GM12878 (cell line): ENCODE results near the gene LHFPL2. TPM values are rescaled to one million over a fixed set of nuclear protein-coding genes. Genes with fewer than 3 reads are reported as not detected.
"Not testable (repeated sequence)": the region's sequence is repeated elsewhere in the genome, so short reads cannot be mapped to it uniquely, and the experiment has no call there.

Experiments
- ATAC-seq: fragments of 200-7000 bp; cut with Tn5 transposase; 3 replicates; pipeline ENCODE4 v1.9.1; 2020; ENCODE audit warnings: mild to moderate bottlenecking, moderate library complexity
- BruUV-seq: library from RNA; stranded (reverse); fragments of 400-500 nt; replicated peaks from 2 replicates; lab custom pipeline; 2021; lab: Mats Ljungman, UMichigan
- CTCF ChIA-PET: fragments of 300-600 bp; sonication (Branson Sonifier 250); formaldehyde crosslinking; extraction: SDS; loops from one replicate; lab custom pipeline; 2021; ENCODE audit warnings: inconsistent platforms; lab: Yijun Ruan, JAX
- POLR2A ChIA-PET: fragments of 350-600 bp; formaldehyde crosslinking; extraction: SDS; loops from one replicate; lab custom pipeline; 2021; ENCODE audit warnings: inconsistent platforms; lab: Charles Lee
- RAD21 ChIA-PET: fragments of 300-600 bp; sonication (Branson Sonifier 250); formaldehyde crosslinking; loops from one replicate; lab custom pipeline; 2023; ENCODE audit warnings: antibody characterized with exemption; ENCODE audit not compliant: unreplicated experiment; lab: Charles Lee
- SMC1A ChIA-PET: fragments of 300-600 bp; sonication (Branson Sonifier 250); formaldehyde crosslinking; loops from one replicate; lab custom pipeline; 2023; ENCODE audit not compliant: unreplicated experiment, uncharacterized antibody; lab: Charles Lee
- DNase-seq: peaks from one replicate; pipeline ENCODE4 v3.0.0-alpha.2; 2011; ENCODE audit warnings: low read depth, low spot score
- FAIRE-seq: peaks from 3 replicates; lab custom pipeline; 2011; peaks lifted over from hg19 to GRCh38; lab: Jason Lieb, UNC
- H2AFZ ChIP-seq: 2 replicates; pipeline ENCODE4 v1.6.0; 2011; ENCODE audit warnings: low read depth, low read length, control low read depth; ENCODE audit not compliant: control insufficient read depth
- H3K27ac ChIP-seq: 2 replicates; pipeline ENCODE4 v1.5.1; 2011; ENCODE audit warnings: control low read depth; ENCODE audit not compliant: control insufficient read depth, insufficient read depth
- H3K27me3 ChIP-seq, 2 experiments: replicated peaks in 1 of 2; 2 replicates each; pipeline versions ENCODE4 v1.6.0 to v1.6.1; 2011; ENCODE audit warnings: low read length in 1 of 2; ENCODE audit not compliant: control insufficient read depth in 2 of 2, insufficient read depth in 2 of 2
- H3K36me3 ChIP-seq, 2 experiments: 2 replicates each; pipeline ENCODE4 v1.5.1; 2011; ENCODE audit warnings: low read length in 1 of 2; ENCODE audit not compliant: control insufficient read depth in 2 of 2, insufficient read depth in 2 of 2
- H3K4me1 ChIP-seq: 2 replicates; pipeline ENCODE4 v1.6.1; 2011; ENCODE audit warnings: mild to moderate bottlenecking, low read length, moderate library complexity, mixed read lengths; ENCODE audit not compliant: control insufficient read depth, insufficient read depth
- H3K4me2 ChIP-seq: 2 replicates; pipeline ENCODE4 v1.6.0; 2011; ENCODE audit warnings: control low read depth; ENCODE audit not compliant: control insufficient read depth, insufficient read depth
- H3K4me3 ChIP-seq: fragments of 200-600 bp; sonication (generic); 2 replicates; pipeline ENCODE4 v1.5.1; 2016
- H3K79me2 ChIP-seq: 2 replicates; pipeline ENCODE4 v1.6.0; 2011; ENCODE audit warnings: low read length; ENCODE audit not compliant: control insufficient read depth, insufficient read depth
- H3K9ac ChIP-seq: 2 replicates; pipeline ENCODE4 v1.8.0; 2011; ENCODE audit warnings: low read length, control low read depth, mixed read lengths; ENCODE audit not compliant: control insufficient read depth, insufficient read depth
- H3K9me3 ChIP-seq: replicated peaks from 3 replicates; pipeline ENCODE4 v1.5.1; 2011; ENCODE audit warnings: mild to moderate bottlenecking, low read length; ENCODE audit not compliant: control insufficient read depth, insufficient read depth
- H4K20me1 ChIP-seq: 2 replicates; pipeline ENCODE4 v1.6.0; 2011; ENCODE audit not compliant: control insufficient read depth, insufficient read depth
- BACH1 ChIP-seq: fragments of 450-650 bp; IDR thresholded peaks from 2 replicates; pipeline ENCODE4 v1.6.1; 2017; ENCODE audit warnings: mild to moderate bottlenecking, borderline replicate concordance
- CHD4 ChIP-seq: fragments of 200-600 bp; sonication (generic); IDR thresholded peaks from 2 replicates; pipeline ENCODE4 v1.6.1; 2016; ENCODE audit warnings: mild to moderate bottlenecking
- CREB1 ChIP-seq: IDR thresholded peaks from 2 replicates; pipeline ENCODE4 v1.6.1; 2012; ENCODE audit warnings: low read depth, mild to moderate bottlenecking, inconsistent platforms
- HDAC6 ChIP-seq: fragments of 200-600 bp; sonication (generic); IDR thresholded peaks from one replicate; pipeline ENCODE4 v1.8.0; 2017; ENCODE audit warnings: antibody characterized with exemption; ENCODE audit not compliant: unreplicated experiment
- MEF2B ChIP-seq: fragments of 450-650 bp; IDR thresholded peaks from 2 replicates; pipeline ENCODE4 v1.6.1; 2018; ENCODE audit warnings: mild to moderate bottlenecking, moderate library complexity; ENCODE audit not compliant: partially characterized antibody, poor library complexity, severe bottlenecking
- MXI1 ChIP-seq: fragments of 150-350 bp; IDR thresholded peaks from 2 replicates; pipeline ENCODE4 v1.6.1; 2011; ENCODE audit warnings: low read depth, mild to moderate bottlenecking, inconsistent platforms, low read length, improper control_type of control experiment
- ZSCAN29 ChIP-seq: fragments of 450-650 bp; IDR thresholded peaks from 2 replicates; pipeline ENCODE4 v1.6.1; 2017; ENCODE audit warnings: mild to moderate bottlenecking, moderate library complexity
- WGBS: methylation state at CpG from one replicate; pipeline ENCODE4 v1.1.6; 2016; ENCODE audit warnings: low lambda C conversion rate; ENCODE audit not compliant: insufficient replicate concordance, insufficient coverage; ENCODE audit errors: missing lambda C conversion rate; 5-methylcytosine and 5-hydroxymethylcytosine counted together
- in situ Hi-C: fragments of 300-500 bp; cut with MboI; formaldehyde crosslinking; loops from 9 replicates; pipeline ENCODE4 v1.14.3; 2018; ENCODE audit warnings: mixed read lengths
- intact Hi-C: fragments of 100-400 bp; cut with micrococcal nuclease; formaldehyde crosslinking; loops from one replicate; pipeline ENCODE4 v1.14.2; 2022; ENCODE audit not compliant: unreplicated experiment
- polyA plus RNA-seq, 11 experiments: library from polyadenylated mRNA; depleted of rRNA in 4 of 11; unstranded in 6 of 11; stranded (reverse) in 5 of 11; fragments of >200 nt; fragmentation: Nextera tagmentation in 4 of 11; fragmentation: Illumina TruSeq in 1 of 11; extraction: Ambion mirVana in 4 of 11; extraction: Trizol in 1 of 11; gene quantifications; 1 replicate in 1 of 11; 2 replicates in 10 of 11; pipeline versions ENCODE4 v1.2.1 to v1.2.3, GENCODE V29; 2011 to 2016; ENCODE audit warnings: inconsistent platforms in 2 of 11, missing spikeins in 2 of 11, low read depth in 1 of 11
- total RNA-seq, 4 experiments: library from RNA; depleted of rRNA in 3 of 4; stranded (reverse); fragments of >200 nt in 3 of 4; fragmentation: Illumina TruSeq in 1 of 4; extraction: Trizol in 1 of 4; gene quantifications; 2 replicates each; pipeline versions ENCODE4 v1.2.1 to v1.2.3, GENCODE V29; 2013 to 2021
- TF ChIP-seq, protein P1 (sequence below): fragments of 450-650 bp; formaldehyde crosslinking; IDR thresholded peaks from 2 replicates; pipeline ENCODE4 v1.4.0; 2020; ENCODE audit warnings: mild to moderate bottlenecking, moderate library complexity
- TF ChIP-seq, protein P2 (sequence below): fragments of 450-650 bp; IDR thresholded peaks from 2 replicates; pipeline ENCODE4 v1.6.1; 2017; ENCODE audit warnings: mild to moderate bottlenecking, moderate library complexity

LHFPL2 gene
- total and polyA plus RNA-seq, 10 of the 15 experiments (the other 5 are each of a cell fraction or from before 2014, with no cell fraction given), result 4.1 to 21.8 (median 12.5) TPM

DNA sequence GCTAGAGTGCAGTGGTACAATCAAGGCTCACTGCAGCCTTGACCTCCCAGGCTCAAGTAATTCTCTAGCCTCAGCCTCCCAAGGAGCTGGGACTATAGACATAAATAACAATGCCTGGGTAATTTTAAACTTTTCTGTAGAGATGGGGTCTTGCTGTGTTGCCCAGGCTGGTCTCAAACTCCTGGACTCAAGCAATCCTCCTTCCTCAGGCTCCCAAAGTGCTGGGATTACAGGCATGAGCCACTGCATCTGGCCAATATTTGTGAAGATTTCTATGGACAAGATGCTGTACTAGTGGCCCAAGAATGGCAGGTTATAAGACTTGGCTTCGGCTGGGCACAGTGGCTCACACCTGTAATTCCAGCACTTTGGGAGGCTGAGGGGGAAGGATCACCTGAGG lies 18.4 kb upstream of the LHFPL2 start:
- POLR2A ChIA-PET, result interaction anchor here (0.6 kb wide), 1 partner anchor 140 kb away, joined by 4 read pairs; no protein-coding TSS in a partner anchor
- RAD21 ChIA-PET, H3K27ac ChIP-seq, H3K27me3 ChIP-seq, H3K36me3 ChIP-seq, BruUV-seq, H3K4me1 ChIP-seq, in situ Hi-C loops, H3K4me3 ChIP-seq, DNase-seq, H4K20me1 ChIP-seq, H3K9me3 ChIP-seq, H3K4me2 ChIP-seq, ATAC-seq, H3K79me2 ChIP-seq, FAIRE-seq, H2AFZ ChIP-seq, intact Hi-C loops, H3K9ac ChIP-seq: not testable (repeated sequence)
- CTCF ChIA-PET, result interaction anchor here (0.6 to 1.0 kb wide), 2 partner anchors 8 to 35 kb away, joined by 3 read pairs; no protein-coding TSS in a partner anchor
- WGBS, result 100% methylated on average over 1 of the region's 1 CpG
- SMC1A ChIA-PET, result interaction anchor here (1.2 to 1.4 kb wide), 2 partner anchors 21 to 73 kb away, joined by 3 to 5 read pairs; no protein-coding TSS in a partner anchor

DNA sequence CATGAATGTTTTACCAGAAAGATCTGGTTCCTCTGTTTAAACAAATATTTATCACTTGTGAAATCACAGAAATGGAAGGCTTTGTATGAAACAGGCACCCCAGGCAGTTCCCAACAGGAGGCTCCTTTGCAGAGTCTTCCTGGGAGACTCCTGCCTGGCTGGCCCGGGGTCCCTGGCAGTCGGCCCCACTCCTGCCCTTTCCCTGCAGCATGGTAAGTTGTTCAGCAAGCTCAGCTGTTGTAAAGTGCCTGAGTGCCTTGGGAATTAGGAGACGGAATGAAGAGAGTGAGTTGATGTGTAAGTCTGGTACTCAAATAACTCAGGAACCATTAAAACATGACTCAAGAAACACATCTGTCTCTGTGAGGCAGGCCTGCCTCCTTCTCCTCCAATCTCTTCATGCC lies 17.5 kb upstream of the LHFPL2 start:
- Histone ChIP-seq H4K20me1 (no peaks in the 10 kb centered on the region), H3K4me3 (no peak overlapping the region), H3K4me2 (no peak overlapping the region), H2AFZ (peak overlapping the region; percentile 29; the same call in 1 of the 2 replicates), H3K4me1 (peaks cover 12% of the 10 kb centered on the region), H3K27ac (no peak overlapping the region), H3K79me2 (no peaks in the 10 kb centered on the region), H3K36me3 (no peaks in the 10 kb centered on the region), H3K27me3 (no peaks in the 10 kb centered on the region), H3K9ac (no peak overlapping the region), H3K9me3 (no peaks in the 10 kb centered on the region)
- in situ Hi-C loops (no loop called here), intact Hi-C loops (no loop called here)
- RAD21 ChIA-PET, result no interaction called here
- BruUV-seq, result no TSS peak
- CTCF ChIA-PET, result no interaction called here
- POLR2A ChIA-PET, result no interaction called here
- FAIRE-seq (no peak), DNase-seq (no peak), ATAC-seq (no peak)
- 44% methylated on average over 3 of the region's 3 CpGs for WGBS
- SMC1A ChIA-PET, result interaction anchor here (0.8 to 1.4 kb wide), 3 partner anchors 29 to 72 kb away, joined by 3 read pairs; no protein-coding TSS in a partner anchor
- TF ChIP-seq, protein P1, sequence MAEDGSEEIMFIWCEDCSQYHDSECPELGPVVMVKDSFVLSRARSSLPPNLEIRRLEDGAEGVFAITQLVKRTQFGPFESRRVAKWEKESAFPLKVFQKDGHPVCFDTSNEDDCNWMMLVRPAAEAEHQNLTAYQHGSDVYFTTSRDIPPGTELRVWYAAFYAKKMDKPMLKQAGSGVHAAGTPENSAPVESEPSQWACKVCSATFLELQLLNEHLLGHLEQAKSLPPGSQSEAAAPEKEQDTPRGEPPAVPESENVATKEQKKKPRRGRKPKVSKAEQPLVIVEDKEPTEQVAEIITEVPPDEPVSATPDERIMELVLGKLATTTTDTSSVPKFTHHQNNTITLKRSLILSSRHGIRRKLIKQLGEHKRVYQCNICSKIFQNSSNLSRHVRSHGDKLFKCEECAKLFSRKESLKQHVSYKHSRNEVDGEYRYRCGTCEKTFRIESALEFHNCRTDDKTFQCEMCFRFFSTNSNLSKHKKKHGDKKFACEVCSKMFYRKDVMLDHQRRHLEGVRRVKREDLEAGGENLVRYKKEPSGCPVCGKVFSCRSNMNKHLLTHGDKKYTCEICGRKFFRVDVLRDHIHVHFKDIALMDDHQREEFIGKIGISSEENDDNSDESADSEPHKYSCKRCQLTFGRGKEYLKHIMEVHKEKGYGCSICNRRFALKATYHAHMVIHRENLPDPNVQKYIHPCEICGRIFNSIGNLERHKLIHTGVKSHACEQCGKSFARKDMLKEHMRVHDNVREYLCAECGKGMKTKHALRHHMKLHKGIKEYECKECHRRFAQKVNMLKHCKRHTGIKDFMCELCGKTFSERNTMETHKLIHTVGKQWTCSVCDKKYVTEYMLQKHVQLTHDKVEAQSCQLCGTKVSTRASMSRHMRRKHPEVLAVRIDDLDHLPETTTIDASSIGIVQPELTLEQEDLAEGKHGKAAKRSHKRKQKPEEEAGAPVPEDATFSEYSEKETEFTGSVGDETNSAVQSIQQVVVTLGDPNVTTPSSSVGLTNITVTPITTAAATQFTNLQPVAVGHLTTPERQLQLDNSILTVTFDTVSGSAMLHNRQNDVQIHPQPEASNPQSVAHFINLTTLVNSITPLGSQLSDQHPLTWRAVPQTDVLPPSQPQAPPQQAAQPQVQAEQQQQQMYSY, result no peak
- TF ChIP-seq MXI1 (no peak), HDAC6 (no peak), BACH1 (no peak), MEF2B (no peak), CHD4 (no peak), ZSCAN29 (no peak), CREB1 (no peak)
- TF ChIP-seq, protein P2, sequence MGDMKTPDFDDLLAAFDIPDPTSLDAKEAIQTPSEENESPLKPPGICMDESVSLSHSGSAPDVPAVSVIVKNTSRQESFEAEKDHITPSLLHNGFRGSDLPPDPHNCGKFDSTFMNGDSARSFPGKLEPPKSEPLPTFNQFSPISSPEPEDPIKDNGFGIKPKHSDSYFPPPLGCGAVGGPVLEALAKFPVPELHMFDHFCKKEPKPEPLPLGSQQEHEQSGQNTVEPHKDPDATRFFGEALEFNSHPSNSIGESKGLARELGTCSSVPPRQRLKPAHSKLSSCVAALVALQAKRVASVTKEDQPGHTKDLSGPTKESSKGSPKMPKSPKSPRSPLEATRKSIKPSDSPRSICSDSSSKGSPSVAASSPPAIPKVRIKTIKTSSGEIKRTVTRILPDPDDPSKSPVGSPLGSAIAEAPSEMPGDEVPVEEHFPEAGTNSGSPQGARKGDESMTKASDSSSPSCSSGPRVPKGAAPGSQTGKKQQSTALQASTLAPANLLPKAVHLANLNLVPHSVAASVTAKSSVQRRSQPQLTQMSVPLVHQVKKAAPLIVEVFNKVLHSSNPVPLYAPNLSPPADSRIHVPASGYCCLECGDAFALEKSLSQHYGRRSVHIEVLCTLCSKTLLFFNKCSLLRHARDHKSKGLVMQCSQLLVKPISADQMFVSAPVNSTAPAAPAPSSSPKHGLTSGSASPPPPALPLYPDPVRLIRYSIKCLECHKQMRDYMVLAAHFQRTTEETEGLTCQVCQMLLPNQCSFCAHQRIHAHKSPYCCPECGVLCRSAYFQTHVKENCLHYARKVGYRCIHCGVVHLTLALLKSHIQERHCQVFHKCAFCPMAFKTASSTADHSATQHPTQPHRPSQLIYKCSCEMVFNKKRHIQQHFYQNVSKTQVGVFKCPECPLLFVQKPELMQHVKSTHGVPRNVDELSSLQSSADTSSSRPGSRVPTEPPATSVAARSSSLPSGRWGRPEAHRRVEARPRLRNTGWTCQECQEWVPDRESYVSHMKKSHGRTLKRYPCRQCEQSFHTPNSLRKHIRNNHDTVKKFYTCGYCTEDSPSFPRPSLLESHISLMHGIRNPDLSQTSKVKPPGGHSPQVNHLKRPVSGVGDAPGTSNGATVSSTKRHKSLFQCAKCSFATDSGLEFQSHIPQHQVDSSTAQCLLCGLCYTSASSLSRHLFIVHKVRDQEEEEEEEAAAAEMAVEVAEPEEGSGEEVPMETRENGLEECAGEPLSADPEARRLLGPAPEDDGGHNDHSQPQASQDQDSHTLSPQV, result no peak
